Parathyroid adenoma (tissue), 2 donors: ENCODE data around the gene MUC5AC.

ENCODE experiments used
- H2AFZ ChIP-seq: fragments of 300-600 bp; sonication (generic); one replicate; pipeline ENCODE4 v1.7.0; 2017; ENCODE audit warnings: antibody characterized with exemption, mild to moderate bottlenecking
- H3K27ac ChIP-seq: fragments of 300-600 bp; sonication (generic); one replicate; pipeline ENCODE4 v1.7.0; 2017
- H3K27me3 ChIP-seq: fragments of 300-600 bp; sonication (generic); one replicate; pipeline ENCODE4 v1.7.0; 2017; ENCODE audit warnings: low read length; ENCODE audit not compliant: control insufficient read depth, insufficient read depth
- H3K36me3 ChIP-seq: fragments of 300-600 bp; sonication (generic); one replicate; pipeline ENCODE4 v1.7.0; 2017; ENCODE audit warnings: low read length; ENCODE audit not compliant: control insufficient read depth, insufficient read depth
- H3K4me1 ChIP-seq: fragments of 300-600 bp; sonication (generic); one replicate; pipeline ENCODE4 v1.7.0; 2017; ENCODE audit warnings: control low read depth
- H3K4me2 ChIP-seq: fragments of 300-600 bp; sonication (generic); one replicate; pipeline ENCODE4 v1.7.0; 2017; ENCODE audit warnings: low read length
- H3K4me3 ChIP-seq: fragments of 300-600 bp; sonication (generic); one replicate; pipeline ENCODE4 v1.7.0; 2017; ENCODE audit warnings: low read depth, low read length
- H3K79me2 ChIP-seq: fragments of 300-600 bp; sonication (generic); one replicate; pipeline ENCODE4 v1.7.0; 2017; ENCODE audit warnings: control low read depth
- H3K9ac ChIP-seq: fragments of 300-600 bp; sonication (generic); one replicate; pipeline ENCODE4 v1.7.0; 2017; ENCODE audit warnings: mild to moderate bottlenecking
- H3K9me3 ChIP-seq: fragments of 300-600 bp; sonication (generic); one replicate; pipeline ENCODE4 v1.7.0; 2017; ENCODE audit warnings: low read length; ENCODE audit not compliant: control insufficient read depth
- CTCF ChIP-seq: fragments of 300-600 bp; sonication (generic); IDR thresholded peaks from one replicate; pipeline ENCODE4 v1.7.0; 2017; ENCODE audit warnings: antibody characterized with exemption, mild to moderate bottlenecking
- donor health status: primary hyperparathyroidism.

MUC5AC gene

GRCh38 chr11:1161410-1162137 is 3.8 kb downstream of the MUC5AC start:
- Histone ChIP-seq H3K36me3 (no peaks in the 10 kb centered on the region), H2AFZ (no peak overlapping the region), H3K27ac (no peak overlapping the region), H3K27me3 (no peaks in the 10 kb centered on the region), H3K4me1 (no peaks in the 10 kb centered on the region), H3K79me2 (no peaks in the 10 kb centered on the region), H3K4me2 (no peak overlapping the region), H3K9ac (no peak overlapping the region), H3K4me3 (no peak overlapping the region), H3K9me3 (no peaks in the 10 kb centered on the region)
- no peak for TF ChIP-seq CTCF

- no peak overlapping the region for H3K9ac ChIP-seq
- no peaks in the 10 kb centered on the region for H3K27me3 ChIP-seq
- H3K36me3 ChIP-seq = no peaks in the 10 kb centered on the region
- no peaks in the 10 kb centered on the region for H3K9me3 ChIP-seq
- H3K4me3 ChIP-seq = no peak overlapping the region
- H3K4me2 ChIP-seq = no peak overlapping the region
- H3K27ac ChIP-seq = no peak overlapping the region
- no peaks in the 10 kb centered on the region for H3K4me1 ChIP-seq
- H3K79me2 ChIP-seq = no peaks in the 10 kb centered on the region
- no peak for TF ChIP-seq CTCF
- H2AFZ ChIP-seq = no peak overlapping the region
These were observed 4.4 kb downstream of the MUC5AC start for GRCh38 chr11:1162138-1162475.

GRCh38 chr11:1162491-1163311 is 4.9 kb downstream of the MUC5AC start:
- no peak overlapping the region for H3K4me3 ChIP-seq
- no peak overlapping the region for H3K27ac ChIP-seq
- no peaks in the 10 kb centered on the region for H3K27me3 ChIP-seq
- no peak overlapping the region for H3K9ac ChIP-seq
- H3K9me3 ChIP-seq = no peaks in the 10 kb centered on the region
- H3K4me1 ChIP-seq = no peaks in the 10 kb centered on the region
- H3K79me2 ChIP-seq = no peaks in the 10 kb centered on the region
- no peak overlapping the region for H3K4me2 ChIP-seq
- TF ChIP-seq CTCF = no peak
- no peak overlapping the region for H2AFZ ChIP-seq
- no peaks in the 10 kb centered on the region for H3K36me3 ChIP-seq

GRCh38 chr11:1163321-1163910 is 5.7 kb downstream of the MUC5AC start:
- Histone ChIP-seq H3K4me1 (no peaks in the 10 kb centered on the region), H3K27ac (no peak overlapping the region), H3K4me3 (no peak overlapping the region), H3K36me3 (no peaks in the 10 kb centered on the region), H3K9me3 (no peaks in the 10 kb centered on the region), H3K27me3 (no peaks in the 10 kb centered on the region), H3K4me2 (no peak overlapping the region), H2AFZ (no peak overlapping the region), H3K9ac (no peak overlapping the region), H3K79me2 (no peaks in the 10 kb centered on the region)
- TF ChIP-seq CTCF = no peak
